ENCODE data around the gene CGNL1.

DNA sequence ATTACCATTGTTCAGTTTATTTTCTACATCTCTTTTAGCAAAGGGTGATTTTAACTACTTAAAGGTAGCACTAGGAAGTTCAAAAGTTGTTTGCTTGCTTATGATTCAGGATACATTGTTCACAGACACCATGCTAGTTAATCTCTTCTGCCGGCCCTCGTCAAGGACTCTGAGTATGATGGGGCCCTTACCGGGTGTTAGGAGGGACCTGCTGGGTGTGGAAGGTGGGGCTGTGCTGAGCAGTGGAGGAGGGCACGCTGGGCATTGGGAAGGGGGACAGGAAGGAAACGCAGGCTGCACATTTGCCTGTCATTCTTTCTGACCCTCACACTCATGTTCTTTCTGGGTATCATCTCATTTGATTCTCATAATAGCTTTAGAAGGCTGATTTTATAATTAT is 150.3 kb downstream of the CGNL1 start:
- TF ChIP-seq CTCF (conservative IDR thresholded peaks at IDR 0.05) (no peak), ZFX (IDR thresholded peaks at IDR 0.05) (no peak)

Measured in C4-2B (cell line).